GM13976 (cell line): ENCODE results near the gene HOMER3.
A peak's percentile ranks its signal among the peaks of the same experiment; 100 is the strongest.
"Not testable (repeated sequence)": the region's sequence is repeated elsewhere in the genome, so short reads cannot be mapped to it uniquely, and the experiment has no call there.

Source experiments
- DNase-seq: peaks from one replicate; pipeline ENCODE4 v3.0.0; 2012; ENCODE audit warnings: low spot score
- CTCF ChIP-seq: IDR thresholded peaks from 2 replicates; pipeline ENCODE4 v1.5.1; 2012; ENCODE audit warnings: borderline replicate concordance, mild to moderate bottlenecking; ENCODE audit not compliant: insufficient read depth; ENCODE audit errors: extremely low read depth, missing control alignments, control extremely low read depth
- in situ Hi-C: fragments of 300-500 bp; cut with MboI; formaldehyde crosslinking; loops from one replicate; pipeline ENCODE4 v1.12.0; 2022; ENCODE audit warnings: low sequenced_read_pairs, mixed read lengths, inconsistent platforms; ENCODE audit not compliant: unreplicated experiment

The HOMER3 gene

DNA sequence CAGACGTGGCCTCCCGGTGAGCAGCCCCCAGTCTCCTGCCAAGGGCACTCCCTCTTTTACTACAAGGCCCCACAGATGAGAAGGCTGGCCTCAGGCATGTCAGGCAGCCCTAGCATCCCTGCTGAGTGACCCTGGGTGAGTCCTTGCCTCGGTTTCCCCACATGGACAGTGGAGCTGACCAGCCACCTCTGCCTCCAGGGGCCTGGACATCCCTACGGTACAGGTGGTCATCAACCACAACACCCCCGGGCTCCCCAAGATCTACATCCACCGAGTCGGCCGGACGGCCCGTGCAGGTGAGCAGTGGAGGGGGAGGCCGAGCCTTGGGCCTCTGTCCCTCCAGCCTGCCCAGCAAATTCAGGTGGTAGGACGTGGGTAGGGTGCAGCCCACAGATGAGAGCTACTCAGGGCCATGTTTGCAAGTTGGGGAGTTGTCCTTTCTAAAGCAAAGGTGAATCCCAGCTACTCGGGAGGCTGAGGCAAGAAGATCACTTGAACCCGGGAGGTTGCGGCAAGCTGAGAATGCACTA is 16.3 kb downstream of the HOMER3 start:
- no peak for TF ChIP-seq CTCF
- in situ Hi-C loops: no loop called here
- DNase-seq: no peak

DNA sequence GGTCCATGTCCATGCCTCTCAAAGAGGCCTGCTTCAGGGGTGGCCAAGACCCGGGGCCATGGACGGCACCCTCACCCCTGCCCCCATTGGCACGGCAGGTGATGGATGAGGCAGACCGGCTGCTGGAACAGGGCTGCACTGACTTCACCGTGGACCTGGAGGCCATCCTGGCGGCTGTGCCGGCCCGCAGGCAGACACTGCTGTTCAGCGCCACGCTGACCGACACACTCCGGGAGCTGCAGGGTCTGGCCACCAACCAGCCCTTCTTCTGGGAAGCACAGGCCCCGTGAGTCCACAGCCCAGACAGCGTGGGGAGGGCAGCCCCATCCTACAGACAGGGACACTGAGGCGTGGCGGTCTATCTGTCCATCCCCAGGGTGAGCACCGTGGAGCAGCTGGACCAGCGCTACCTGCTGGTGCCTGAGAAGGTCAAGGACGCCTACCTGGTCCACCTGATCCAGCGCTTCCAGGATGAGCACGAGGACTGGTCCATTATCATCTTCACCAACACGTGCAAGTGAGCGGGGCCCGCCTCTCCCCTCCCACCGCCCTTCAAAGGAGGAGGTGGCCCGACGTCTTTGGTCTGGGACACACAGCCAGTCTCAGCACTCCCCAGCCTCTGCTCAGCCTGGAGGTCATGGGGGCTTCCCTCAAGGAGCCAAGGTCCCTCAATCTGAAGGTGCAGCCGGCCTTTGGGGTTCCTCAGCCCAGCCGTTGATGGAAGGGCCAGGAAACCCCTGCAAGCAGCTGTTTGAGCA is 18.6 kb downstream of the HOMER3 start:
- in situ Hi-C loops: no loop called here
- TF ChIP-seq CTCF: no peak
- no peak for DNase-seq

DNA sequence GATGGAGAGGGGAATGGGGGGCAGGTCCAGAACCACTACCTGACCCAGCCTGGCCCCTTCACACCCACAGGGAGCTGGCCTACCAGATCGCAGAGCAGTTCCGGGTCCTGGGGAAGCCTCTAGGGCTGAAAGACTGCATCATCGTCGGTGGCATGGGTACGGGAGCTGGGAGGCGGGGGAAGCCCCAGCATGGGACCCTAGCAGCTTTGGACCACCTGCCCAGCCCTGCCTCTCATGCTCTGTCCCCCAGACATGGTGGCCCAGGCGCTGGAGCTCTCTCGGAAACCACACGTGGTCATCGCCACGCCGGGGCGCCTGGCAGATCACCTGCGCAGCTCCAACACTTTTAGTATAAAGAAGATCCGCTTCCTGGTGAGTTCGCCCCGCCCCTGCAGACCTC is 19.4 kb downstream of the HOMER3 start:
- TF ChIP-seq CTCF: no peak
- DNase-seq: no peak
- in situ Hi-C loops: no loop called here

GRCh38 chr19:18920400-18920799 is 20.6 kb downstream of the HOMER3 start:
- in situ Hi-C loops: no loop called here
- no peak for TF ChIP-seq CTCF
- no peak for DNase-seq

GRCh38 chr19:18919900-18920214 is 21.2 kb downstream of the HOMER3 start:
- in situ Hi-C loops: no loop called here
- TF ChIP-seq CTCF: no peak
- DNase-seq: no peak

DNA sequence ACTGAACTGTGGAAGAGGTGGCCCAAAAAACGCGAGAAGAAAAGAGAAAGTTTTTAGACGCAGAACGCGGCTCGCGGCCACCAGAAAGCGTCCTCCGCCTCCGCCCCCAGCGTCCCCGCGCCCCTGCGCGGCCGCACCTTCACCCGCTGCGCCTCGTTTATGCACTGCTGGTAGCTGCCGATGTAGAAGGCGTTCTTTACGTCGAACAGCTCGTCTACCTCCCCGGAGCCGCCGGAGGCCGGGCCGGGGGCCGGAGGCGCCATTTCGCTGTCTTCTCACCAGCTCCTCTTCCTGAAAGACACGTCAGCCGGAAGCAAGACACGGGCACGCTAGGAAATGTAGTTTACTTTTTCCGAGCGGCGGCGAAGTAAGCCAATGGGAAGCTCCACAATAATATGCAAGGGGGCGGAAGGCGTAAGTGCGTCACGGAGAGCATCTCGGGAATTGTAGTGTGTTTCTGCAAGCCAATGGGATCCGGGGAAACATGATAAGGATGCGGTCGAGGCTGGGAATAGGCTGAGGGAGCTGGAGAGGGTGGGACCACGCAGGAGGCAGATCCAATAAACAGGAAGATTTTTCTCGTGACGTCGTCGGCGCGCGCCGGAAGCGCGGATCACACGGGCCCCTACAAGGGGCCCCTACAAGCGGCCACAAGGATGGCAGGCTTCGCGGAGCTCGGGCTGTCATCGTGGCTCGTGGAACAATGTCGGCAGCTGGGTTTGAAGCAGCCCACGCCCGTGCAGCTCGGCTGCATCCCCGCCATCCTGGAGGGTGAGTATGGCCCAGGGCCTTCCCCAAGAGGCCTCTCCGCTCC is 21.7 kb downstream of the HOMER3 start, which contains the start of the genes COPE and DDX49:
Gene COPE (minus strand): TSS at position 302 of the 814 bp plus-strand sequence. CDS start 39 bp downstream, at position 263.
Gene DDX49 (plus strand): TSS at position 630 of the 814 bp plus-strand sequence. CDS start 27 bp downstream, at position 657.
- DNase-seq: peak; percentile 99
- TF ChIP-seq CTCF: no peak
- in situ Hi-C loops: no loop called here

DNA sequence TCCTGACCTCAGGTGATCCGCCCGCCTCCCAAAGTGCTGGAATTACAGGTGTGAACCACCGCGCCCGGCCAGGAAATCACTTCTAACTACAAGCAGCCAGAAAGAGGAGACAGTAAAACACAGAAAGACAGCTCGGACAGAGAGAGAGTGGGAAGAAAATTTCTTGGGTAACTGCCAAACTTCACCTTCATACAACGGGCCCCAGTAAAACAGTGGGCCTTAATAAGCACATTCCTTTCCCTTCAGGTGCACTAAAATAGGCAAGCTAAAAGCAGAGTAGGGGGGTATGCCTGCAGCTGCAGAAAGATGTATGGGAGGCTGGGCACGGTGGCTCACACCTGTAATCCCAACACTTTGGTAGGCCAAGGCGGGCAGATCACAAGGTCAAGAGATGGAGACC is 23.4 kb downstream of the HOMER3 start:
- DNase-seq, in situ Hi-C loops: not testable (repeated sequence)
